ENCODE measurements around the gene ALOX12.
"Not testable (repeated sequence)": the region's sequence is repeated elsewhere in the genome, so short reads cannot be mapped to it uniquely, and the experiment has no call there.

Gene ALOX12

DNA sequence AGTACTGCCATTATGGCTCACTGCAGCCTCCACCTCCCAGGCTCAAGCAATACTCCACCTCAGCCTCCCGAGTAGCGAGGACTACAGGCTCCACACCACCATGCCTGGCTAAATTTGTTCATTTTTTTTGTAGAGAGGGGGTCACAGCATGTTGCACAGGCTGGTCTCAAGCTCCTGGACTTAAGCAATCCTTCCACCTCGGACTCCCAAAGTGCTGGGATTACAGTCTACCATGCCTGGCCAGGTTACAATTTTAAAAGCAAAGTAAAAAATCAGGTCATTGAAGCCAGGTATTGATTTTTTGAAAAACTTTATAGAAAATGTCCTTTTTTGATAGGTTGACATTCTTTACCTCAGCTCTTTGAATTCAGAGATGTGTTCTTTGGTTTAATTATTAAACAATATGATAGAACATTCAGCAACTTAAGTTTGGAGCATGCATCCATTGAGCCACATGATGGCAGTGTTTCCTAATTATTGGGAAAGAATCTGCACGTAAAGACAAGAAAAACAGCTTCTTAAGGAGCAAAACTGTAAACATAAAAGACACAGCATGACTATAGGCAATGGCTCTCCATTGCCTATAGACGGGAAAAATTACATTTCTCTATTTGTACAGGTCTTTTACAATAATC, 49.8 kb downstream of the ALOX12 start:
- peak; percentile 79 for DNase-seq
- peaks cover 16% of the 10 kb centered on the region for H3F3A ChIP-seq (ENCODE audit: insufficient read depth, low read length)
- peak overlapping the region; percentile 87; the same call in 1 of the 2 replicates for H2AFZ ChIP-seq (ENCODE audit: low read length)
- H3K36me3 ChIP-seq (replicated peaks; ENCODE audit: insufficient read depth, low read length) = no peaks in the 10 kb centered on the region
- H3K27me3 ChIP-seq (replicated peaks; ENCODE audit: insufficient read depth, low read length) = peaks cover 67% of the 10 kb centered on the region
- TF ChIP-seq, protein P1, sequence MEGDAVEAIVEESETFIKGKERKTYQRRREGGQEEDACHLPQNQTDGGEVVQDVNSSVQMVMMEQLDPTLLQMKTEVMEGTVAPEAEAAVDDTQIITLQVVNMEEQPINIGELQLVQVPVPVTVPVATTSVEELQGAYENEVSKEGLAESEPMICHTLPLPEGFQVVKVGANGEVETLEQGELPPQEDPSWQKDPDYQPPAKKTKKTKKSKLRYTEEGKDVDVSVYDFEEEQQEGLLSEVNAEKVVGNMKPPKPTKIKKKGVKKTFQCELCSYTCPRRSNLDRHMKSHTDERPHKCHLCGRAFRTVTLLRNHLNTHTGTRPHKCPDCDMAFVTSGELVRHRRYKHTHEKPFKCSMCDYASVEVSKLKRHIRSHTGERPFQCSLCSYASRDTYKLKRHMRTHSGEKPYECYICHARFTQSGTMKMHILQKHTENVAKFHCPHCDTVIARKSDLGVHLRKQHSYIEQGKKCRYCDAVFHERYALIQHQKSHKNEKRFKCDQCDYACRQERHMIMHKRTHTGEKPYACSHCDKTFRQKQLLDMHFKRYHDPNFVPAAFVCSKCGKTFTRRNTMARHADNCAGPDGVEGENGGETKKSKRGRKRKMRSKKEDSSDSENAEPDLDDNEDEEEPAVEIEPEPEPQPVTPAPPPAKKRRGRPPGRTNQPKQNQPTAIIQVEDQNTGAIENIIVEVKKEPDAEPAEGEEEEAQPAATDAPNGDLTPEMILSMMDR (IDR thresholded peaks at IDR 0.05; ENCODE audit: low read length) = peak; percentile 86
- TF ChIP-seq EZH2 (optimal IDR thresholded peaks at IDR 0.05; ENCODE audit: low read depth, low read length) (no peak), EZH2phosphoT487 (IDR thresholded peaks at IDR 0.05; ENCODE audit: low read length) (no peak)
- H3K9me3 ChIP-seq (replicated peaks; ENCODE audit: insufficient read depth, low read length) = no peaks in the 10 kb centered on the region
- 0 out of 2 replicates have a peak, but pooled peaks cover 10% of the 10 kb centered on the region for H3K4me1 ChIP-seq (ENCODE audit: low read length)
- no peaks in the 10 kb centered on the region for H4K20me1 ChIP-seq (ENCODE audit: insufficient read depth, low read length)
- H3K9me2 ChIP-seq (replicated peaks; ENCODE audit: insufficient read depth, low read length) = no peaks in the 10 kb centered on the region
- no peaks in the 10 kb centered on the region for H3K79me2 ChIP-seq (ENCODE audit: low read length)
- H3K4me2 ChIP-seq (ENCODE audit: low read depth, low read length) = peak overlapping the region; percentile 88
- H3K9ac ChIP-seq (ENCODE audit: low read length) = no peak overlapping the region
- H3K27ac ChIP-seq (ENCODE audit: low read length) = no peak overlapping the region
- H3K4me3 ChIP-seq (ENCODE audit: low read length) = peak overlapping the region; percentile 52

DNA sequence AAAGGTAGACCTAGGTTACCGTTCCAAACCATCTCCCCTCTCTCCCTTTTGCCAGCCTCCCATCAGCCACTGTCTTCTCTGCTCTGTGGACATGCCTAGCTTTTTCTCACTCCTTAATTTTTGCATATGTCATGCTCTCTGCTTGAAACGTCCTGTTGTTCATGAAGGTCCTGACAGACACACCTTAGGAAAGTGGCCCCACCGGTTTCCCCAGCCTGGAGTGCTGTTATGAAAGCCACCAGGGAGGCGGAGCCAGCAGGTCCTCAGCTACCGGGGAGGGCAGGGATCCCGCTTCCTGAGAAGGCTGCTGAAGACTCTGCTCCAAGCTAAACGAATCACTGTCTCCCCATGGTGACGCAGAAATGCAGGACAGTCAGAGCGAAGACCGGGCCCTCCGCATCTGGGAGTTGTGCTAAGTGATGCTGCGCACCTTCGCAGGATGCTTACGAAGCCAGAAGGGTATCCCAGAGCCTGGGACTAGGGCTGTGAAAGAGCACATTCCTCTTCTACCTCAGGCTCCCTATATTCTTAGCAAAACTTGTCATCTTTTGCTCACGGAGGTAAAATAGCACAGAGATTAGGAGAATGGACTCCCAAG, 50.4 kb downstream of the ALOX12 start:
- H3K27me3 ChIP-seq (replicated peaks; ENCODE audit: insufficient read depth, low read length) = peaks cover 65% of the 10 kb centered on the region
- peak overlapping the region; percentile 3; the same call in 1 of the 2 replicates for H3K9ac ChIP-seq (ENCODE audit: low read length)
- no peaks in the 10 kb centered on the region for H3K9me2 ChIP-seq (replicated peaks; ENCODE audit: insufficient read depth, low read length)
- TF ChIP-seq EZH2 (optimal IDR thresholded peaks at IDR 0.05; ENCODE audit: low read depth, low read length) = no peak
- DNase-seq = no peak
- no peaks in the 10 kb centered on the region for H3K9me3 ChIP-seq (replicated peaks; ENCODE audit: insufficient read depth, low read length)
- H3K27ac ChIP-seq (ENCODE audit: low read length) = peak overlapping the region; percentile 3; the same call in 1 of the 2 replicates
- H3K36me3 ChIP-seq (replicated peaks; ENCODE audit: insufficient read depth, low read length) = no peaks in the 10 kb centered on the region
- H3K4me1 ChIP-seq (ENCODE audit: low read length) = 0 out of 2 replicates have a peak, but pooled peaks cover 10% of the 10 kb centered on the region
- no peaks in the 10 kb centered on the region for H3K79me2 ChIP-seq (ENCODE audit: low read length)
- no peaks in the 10 kb centered on the region for H4K20me1 ChIP-seq (ENCODE audit: insufficient read depth, low read length)
- H3K4me2 ChIP-seq (ENCODE audit: low read depth, low read length) = peak overlapping the region; percentile 88
- peaks cover 16% of the 10 kb centered on the region for H3F3A ChIP-seq (ENCODE audit: insufficient read depth, low read length)
- peak overlapping the region; percentile 52 for H3K4me3 ChIP-seq (ENCODE audit: low read length)
- H2AFZ ChIP-seq (ENCODE audit: low read length) = peak overlapping the region; percentile 87

DNA sequence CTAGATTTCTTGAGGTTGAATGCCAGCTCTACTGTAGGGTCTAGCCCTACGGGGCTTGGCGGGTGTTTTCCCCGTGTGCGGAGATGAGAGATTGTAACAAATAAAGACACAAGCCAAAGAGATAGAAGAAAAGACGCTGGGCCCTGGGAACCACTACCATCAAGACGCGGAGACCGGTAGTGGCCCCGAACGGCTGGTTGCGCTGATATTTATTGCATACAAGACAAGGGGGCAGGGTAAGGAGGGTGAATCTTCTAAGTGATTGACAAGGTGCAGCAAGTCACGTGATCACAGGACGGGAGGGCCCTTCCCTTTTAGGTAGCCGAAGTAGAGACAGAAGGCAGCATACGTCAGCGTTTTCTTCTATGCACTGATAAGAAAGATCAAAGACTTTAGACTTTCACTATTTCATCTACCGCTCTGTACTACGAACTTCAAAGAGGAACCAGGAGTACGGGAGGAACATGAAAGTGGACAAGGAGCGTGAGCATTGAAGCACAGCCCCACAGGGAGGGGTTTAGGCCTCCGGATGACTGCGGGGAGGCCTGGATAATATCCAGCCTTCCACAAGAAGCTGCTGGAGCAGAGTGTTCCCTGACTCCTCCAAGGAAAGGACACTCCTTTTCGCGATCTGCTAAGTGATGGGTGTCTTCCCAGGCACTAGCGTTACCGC, 51.0 kb downstream of the ALOX12 start:
- peak overlapping the region; percentile 3; the same call in 1 of the 2 replicates for H3K9ac ChIP-seq (ENCODE audit: low read length)
- peak overlapping the region; percentile 87 for H2AFZ ChIP-seq (ENCODE audit: low read length)
- H3K27ac ChIP-seq (ENCODE audit: low read length) = peak overlapping the region; percentile 23; the same call in 1 of the 2 replicates
- H3F3A ChIP-seq (ENCODE audit: insufficient read depth, low read length) = peaks cover 16% of the 10 kb centered on the region
- peak; percentile 93 for DNase-seq
- not testable (repeated sequence) for H4K20me1 ChIP-seq (ENCODE audit: insufficient read depth, low read length); H3K9me2 ChIP-seq (replicated peaks; ENCODE audit: insufficient read depth, low read length); H3K9me3 ChIP-seq (replicated peaks; ENCODE audit: insufficient read depth, low read length); H3K79me2 ChIP-seq (ENCODE audit: low read length); H3K4me1 ChIP-seq (ENCODE audit: low read length); H3K36me3 ChIP-seq (replicated peaks; ENCODE audit: insufficient read depth, low read length)
- peak overlapping the region; percentile 88 for H3K4me2 ChIP-seq (ENCODE audit: low read depth, low read length)
- H3K4me3 ChIP-seq (ENCODE audit: low read length) = peak overlapping the region; percentile 52
- H3K27me3 ChIP-seq (replicated peaks; ENCODE audit: insufficient read depth, low read length) = peaks cover 58% of the 10 kb centered on the region

DNA sequence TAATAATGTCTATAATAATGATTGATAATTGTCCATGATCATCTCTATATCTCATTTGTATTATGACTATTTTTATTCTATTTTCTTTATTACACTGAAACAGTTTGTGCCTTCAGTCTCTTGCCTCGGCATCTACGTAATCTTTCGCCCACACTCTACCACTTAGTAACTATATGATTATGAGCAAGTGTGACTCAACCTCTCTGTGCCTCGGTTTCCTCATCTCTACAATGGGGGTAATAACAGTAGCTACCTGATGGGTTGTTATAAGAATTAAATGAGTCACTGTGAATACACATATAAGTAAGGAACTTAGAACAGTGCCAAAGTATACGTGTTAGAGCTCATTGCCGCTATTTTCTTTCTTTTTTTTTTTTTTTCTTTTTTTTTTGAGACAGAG, 51.7 kb downstream of the ALOX12 start:
- Histone ChIP-seq H3K4me1 (ENCODE audit: low read length) (0 out of 2 replicates have a peak, but pooled peaks cover 10% of the 10 kb centered on the region), H3F3A (ENCODE audit: insufficient read depth, low read length) (peaks cover 16% of the 10 kb centered on the region), H4K20me1 (ENCODE audit: insufficient read depth, low read length) (no peaks in the 10 kb centered on the region), H3K4me3 (ENCODE audit: low read length) (no peak overlapping the region), H3K9me3 (replicated peaks; ENCODE audit: insufficient read depth, low read length) (no peaks in the 10 kb centered on the region), H3K27me3 (replicated peaks; ENCODE audit: insufficient read depth, low read length) (peaks cover 51% of the 10 kb centered on the region), H3K79me2 (ENCODE audit: low read length) (no peaks in the 10 kb centered on the region), H3K9ac (ENCODE audit: low read length) (no peak overlapping the region), H2AFZ (ENCODE audit: low read length) (no peak overlapping the region), H3K27ac (ENCODE audit: low read length) (no peak overlapping the region), H3K36me3 (replicated peaks; ENCODE audit: insufficient read depth, low read length) (no peaks in the 10 kb centered on the region), H3K9me2 (replicated peaks; ENCODE audit: insufficient read depth, low read length) (no peaks in the 10 kb centered on the region), H3K4me2 (ENCODE audit: low read depth, low read length) (peak overlapping the region; percentile 88; the same call in 1 of the 2 replicates)
- peak; percentile 4 for DNase-seq
- no peak for TF ChIP-seq EZH2phosphoT487 (IDR thresholded peaks at IDR 0.05; ENCODE audit: low read length)
- no peak for TF ChIP-seq EZH2 (optimal IDR thresholded peaks at IDR 0.05; ENCODE audit: low read depth, low read length)
- TF ChIP-seq, protein P1 (IDR thresholded peaks at IDR 0.05; ENCODE audit: low read length) = no peak
